WERI-Rb-1 (cell line): Measurements from ENCODE around the gene FHL1.

Source experiments
- DNase-seq: peaks from one replicate; pipeline ENCODE4 v3.0.0-alpha.2; 2020
- H3K27ac ChIP-seq: fragments of 250-450 bp; sonication (Bioruptor Pico); 2 replicates; pipeline ENCODE4 v1.5.1; 2020; ENCODE audit warnings: mild to moderate bottlenecking, moderate library complexity
- H3K27me3 ChIP-seq: fragments of 250-450 bp; sonication (Bioruptor Pico); 2 replicates; pipeline ENCODE4 v1.5.1; 2021; ENCODE audit warnings: mild to moderate bottlenecking, low read depth, moderate library complexity; ENCODE audit not compliant: insufficient read depth, severe bottlenecking
- H3K36me3 ChIP-seq: fragments of 250-450 bp; sonication (Bioruptor Pico); 2 replicates; pipeline ENCODE4 v1.5.1; 2020; ENCODE audit warnings: mild to moderate bottlenecking, moderate library complexity
- H3K4me3 ChIP-seq: 2 replicates; pipeline ENCODE4 v1.5.1; 2011; ENCODE audit warnings: low read depth, mild to moderate bottlenecking, control low read depth, low read length
- H3K9me3 ChIP-seq: fragments of 250-450 bp; sonication (Bioruptor Pico); 2 replicates; pipeline ENCODE4 v1.5.1; 2021; ENCODE audit warnings: mild to moderate bottlenecking, moderate library complexity; ENCODE audit not compliant: severe bottlenecking
- TF ChIP-seq, protein P1 (sequence below): IDR thresholded peaks from 2 replicates; pipeline ENCODE4 v1.5.1; 2011; ENCODE audit warnings: low read depth, mild to moderate bottlenecking, control low read depth, inconsistent platforms, low read length

Gene FHL1

DNA sequence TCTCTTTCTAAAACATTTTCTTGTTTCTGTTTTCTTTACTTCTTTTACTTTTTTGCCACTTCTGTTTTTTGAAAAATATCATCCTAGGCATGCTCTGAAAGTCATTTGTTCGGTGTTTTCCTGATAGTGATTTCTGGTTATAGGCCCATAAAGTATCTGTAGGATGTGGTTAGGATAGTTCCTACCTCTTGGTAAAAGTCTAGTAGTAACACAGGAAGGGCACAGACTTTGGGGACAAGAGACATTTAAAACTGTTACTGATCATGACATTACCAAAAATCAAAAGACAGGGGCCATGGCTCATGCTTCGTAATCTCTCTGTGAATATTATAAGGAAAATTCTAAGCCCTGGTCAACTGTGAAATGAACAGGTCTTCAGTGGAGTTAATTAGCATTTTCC lies 44.8 kb downstream of the FHL1 start:
- Histone ChIP-seq H3K27ac (no peak overlapping the region), H3K36me3 (no peaks in the 10 kb centered on the region), H3K27me3 (peaks cover 2% of the 10 kb centered on the region), H3K9me3 (no peaks in the 10 kb centered on the region), H3K4me3 (no peak overlapping the region)
- no peak for DNase-seq
- TF ChIP-seq, protein P1, sequence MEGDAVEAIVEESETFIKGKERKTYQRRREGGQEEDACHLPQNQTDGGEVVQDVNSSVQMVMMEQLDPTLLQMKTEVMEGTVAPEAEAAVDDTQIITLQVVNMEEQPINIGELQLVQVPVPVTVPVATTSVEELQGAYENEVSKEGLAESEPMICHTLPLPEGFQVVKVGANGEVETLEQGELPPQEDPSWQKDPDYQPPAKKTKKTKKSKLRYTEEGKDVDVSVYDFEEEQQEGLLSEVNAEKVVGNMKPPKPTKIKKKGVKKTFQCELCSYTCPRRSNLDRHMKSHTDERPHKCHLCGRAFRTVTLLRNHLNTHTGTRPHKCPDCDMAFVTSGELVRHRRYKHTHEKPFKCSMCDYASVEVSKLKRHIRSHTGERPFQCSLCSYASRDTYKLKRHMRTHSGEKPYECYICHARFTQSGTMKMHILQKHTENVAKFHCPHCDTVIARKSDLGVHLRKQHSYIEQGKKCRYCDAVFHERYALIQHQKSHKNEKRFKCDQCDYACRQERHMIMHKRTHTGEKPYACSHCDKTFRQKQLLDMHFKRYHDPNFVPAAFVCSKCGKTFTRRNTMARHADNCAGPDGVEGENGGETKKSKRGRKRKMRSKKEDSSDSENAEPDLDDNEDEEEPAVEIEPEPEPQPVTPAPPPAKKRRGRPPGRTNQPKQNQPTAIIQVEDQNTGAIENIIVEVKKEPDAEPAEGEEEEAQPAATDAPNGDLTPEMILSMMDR = no peak

GRCh38 chrX:136192839-136193414 lies 45.6 kb downstream of the FHL1 start:
- Histone ChIP-seq H3K27me3 (peaks cover 2% of the 10 kb centered on the region), H3K36me3 (no peaks in the 10 kb centered on the region), H3K9me3 (no peaks in the 10 kb centered on the region), H3K4me3 (no peak overlapping the region), H3K27ac (no peak overlapping the region)
- no peak for DNase-seq
- TF ChIP-seq, protein P1 = no peak

- no peak overlapping the region for H3K4me3 ChIP-seq
- H3K27ac ChIP-seq = no peak overlapping the region
- H3K36me3 ChIP-seq = no peaks in the 10 kb centered on the region
- no peaks in the 10 kb centered on the region for H3K9me3 ChIP-seq
- no peak for DNase-seq
- TF ChIP-seq, protein P1 = no peak
- H3K27me3 ChIP-seq = peaks cover 2% of the 10 kb centered on the region
Observed at GRCh38 chrX:136193771-136194170, 46.4 kb downstream of the FHL1 start.

GRCh38 chrX:136194536-136194935 lies 47.2 kb downstream of the FHL1 start:
- H3K27ac ChIP-seq = no peak overlapping the region
- no peaks in the 10 kb centered on the region for H3K9me3 ChIP-seq
- TF ChIP-seq, protein P1 = no peak
- H3K27me3 ChIP-seq = peaks cover 2% of the 10 kb centered on the region
- H3K4me3 ChIP-seq = no peak overlapping the region
- no peaks in the 10 kb centered on the region for H3K36me3 ChIP-seq
- no peak for DNase-seq

- Histone ChIP-seq H3K27me3 (no peaks in the 10 kb centered on the region), H3K4me3 (no peak overlapping the region), H3K27ac (no peak overlapping the region), H3K9me3 (no peaks in the 10 kb centered on the region), H3K36me3 (no peaks in the 10 kb centered on the region)
- TF ChIP-seq, protein P1 = no peak
- DNase-seq = no peak
Observed at GRCh38 chrX:136195247-136195646, 47.9 kb downstream of the FHL1 start.

DNA sequence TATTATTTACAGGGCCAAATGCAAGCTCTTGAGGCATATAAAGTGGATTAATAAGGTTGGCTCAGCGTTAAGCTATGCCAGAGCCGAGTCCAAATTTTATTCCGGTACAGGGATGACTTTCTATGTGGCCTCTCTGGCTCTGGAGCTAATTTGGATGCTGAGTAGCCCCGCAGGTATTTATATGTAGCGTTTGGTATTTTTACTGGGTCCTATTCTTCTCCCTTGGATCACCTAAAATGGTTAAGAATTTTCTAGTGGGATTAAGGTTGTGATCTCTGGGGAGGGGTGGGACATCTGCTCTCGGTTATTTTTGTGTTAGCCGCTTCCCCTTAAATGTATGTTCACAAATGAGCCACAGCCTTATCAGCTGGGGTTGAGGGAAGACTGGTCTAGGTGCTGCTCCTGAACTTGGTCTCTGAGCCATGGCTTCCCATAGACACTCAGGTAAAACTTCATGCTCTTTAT lies 49.4 kb downstream of the FHL1 start:
- TF ChIP-seq, protein P1 = no peak
- no peak for DNase-seq
- no peak overlapping the region for H3K27ac ChIP-seq
- H3K27me3 ChIP-seq = no peaks in the 10 kb centered on the region
- H3K36me3 ChIP-seq = no peaks in the 10 kb centered on the region
- H3K9me3 ChIP-seq = no peaks in the 10 kb centered on the region
- H3K4me3 ChIP-seq = no peak overlapping the region
